OCI-LY7 (cell line): ENCODE measurements around the gene TMEM143. TPM values are rescaled to one million over a fixed set of nuclear protein-coding genes. Genes with fewer than 3 reads are reported as not detected.
A peak's percentile ranks its signal among the peaks of the same experiment; 100 is the strongest.

Experiments
- BruUV-seq: library from RNA; stranded (reverse); fragments of 400-500 nt; replicated peaks from 2 replicates; lab custom pipeline; 2021; lab: Mats Ljungman, UMichigan
- CTCF ChIA-PET: fragments of 300-600 bp; sonication (Branson Sonifier 250); formaldehyde crosslinking; loops from one replicate; lab custom pipeline; 2022; ENCODE audit warnings: antibody characterized with exemption; ENCODE audit not compliant: unreplicated experiment; lab: Charles Lee
- POLR2A ChIA-PET: fragments of 300-600 bp; sonication (Branson Sonifier 250); formaldehyde crosslinking; loops from one replicate; lab custom pipeline; 2022; ENCODE audit warnings: antibody characterized with exemption; lab: Charles Lee
- DNase-seq: peaks from one replicate; pipeline ENCODE4 v3.0.0-alpha.2; 2015; ENCODE audit warnings: low spot score
- H2AFZ ChIP-seq: fragments of 200-600 bp; sonication (generic), shearing (Covaris generic); 2 replicates; pipeline ENCODE4 v1.6.1; 2014; ENCODE audit warnings: mild to moderate bottlenecking, antibody characterized with exemption, low read length, moderate library complexity
- H3K27ac ChIP-seq: fragments of 200-600 bp; sonication (generic); 2 replicates; pipeline ENCODE4 v1.5.1; 2014; ENCODE audit warnings: mixed run types, low read depth, mild to moderate bottlenecking, moderate library complexity, low read length, inconsistent platforms; ENCODE audit not compliant: poor library complexity, severe bottlenecking
- H3K36me3 ChIP-seq: fragments of 200-600 bp; sonication (generic); 2 replicates; pipeline ENCODE4 v1.6.1; 2014; ENCODE audit warnings: mild to moderate bottlenecking, antibody characterized with exemption, low read length, moderate library complexity, mixed read lengths; ENCODE audit not compliant: insufficient read depth
- H3K4me1 ChIP-seq: fragments of 200-600 bp; sonication (generic); 2 replicates; pipeline ENCODE4 v1.5.1; 2014; ENCODE audit warnings: mild to moderate bottlenecking, low read length; ENCODE audit not compliant: insufficient read depth, poor library complexity, severe bottlenecking
- H3K4me2 ChIP-seq: fragments of 200-600 bp; sonication (generic); 2 replicates; pipeline ENCODE4 v1.6.1; 2014; ENCODE audit warnings: mild to moderate bottlenecking, low read length
- H3K4me3 ChIP-seq: fragments of 200-600 bp; sonication (generic); 2 replicates; pipeline ENCODE4 v1.5.1; 2014; ENCODE audit warnings: mild to moderate bottlenecking, low read depth, low read length; ENCODE audit not compliant: poor library complexity, severe bottlenecking
- H3K79me2 ChIP-seq: fragments of 200-600 bp; sonication (generic); 2 replicates; pipeline ENCODE4 v1.6.1; 2016; ENCODE audit warnings: low read depth, mild to moderate bottlenecking, low read length, moderate library complexity, mixed read lengths; ENCODE audit not compliant: insufficient read depth
- H3K9me2 ChIP-seq: fragments of 200-600 bp; sonication (generic); 2 replicates; pipeline ENCODE4 v1.6.1; 2016; ENCODE audit warnings: mild to moderate bottlenecking, low read length, mixed read lengths; ENCODE audit not compliant: insufficient read depth
- H3K9me3 ChIP-seq: fragments of 200-600 bp; sonication (generic); 2 replicates; pipeline ENCODE4 v1.6.1; 2014; ENCODE audit warnings: mild to moderate bottlenecking, mixed run types, low read length, mixed read lengths
- H4K20me1 ChIP-seq: fragments of 200-600 bp; sonication (generic); 2 replicates; pipeline ENCODE4 v1.6.1; 2014; ENCODE audit warnings: mild to moderate bottlenecking, antibody characterized with exemption, low read length, moderate library complexity, mixed read lengths; ENCODE audit not compliant: insufficient read depth
- EZH2phosphoT487 ChIP-seq: fragments of 200-600 bp; sonication (generic); IDR thresholded peaks from 2 replicates; pipeline ENCODE4 v1.6.1; 2018; ENCODE audit warnings: low read depth, borderline replicate concordance, mild to moderate bottlenecking, mixed run types, antibody characterized with exemption, low read length, moderate library complexity, mixed read lengths
- intact Hi-C: fragments of 100-400 bp; cut with micrococcal nuclease; formaldehyde crosslinking; loops from one replicate; pipeline ENCODE4 v1.10.0; 2022; ENCODE audit not compliant: unreplicated experiment
- total RNA-seq, 2 experiments: library from RNA; depleted of rRNA in 1 of 2; stranded (reverse); fragments of >200 nt in 1 of 2; shearing (Covaris generic) in 1 of 2; gene quantifications; 2 replicates each; pipeline ENCODE4 v1.2.3, GENCODE V29; 2014 to 2022
- TF ChIP-seq, protein P1 (sequence below): fragments of 200-600 bp; sonication (generic); conservative IDR thresholded peaks from 2 replicates; pipeline ENCODE4 v1.5.1; 2014; ENCODE audit warnings: mild to moderate bottlenecking, antibody characterized with exemption, low read length, moderate library complexity, mixed read lengths

TMEM143 gene
- total RNA-seq, 2 experiments from 2014 or later = 31.1 to 31.4 TPM

DNA sequence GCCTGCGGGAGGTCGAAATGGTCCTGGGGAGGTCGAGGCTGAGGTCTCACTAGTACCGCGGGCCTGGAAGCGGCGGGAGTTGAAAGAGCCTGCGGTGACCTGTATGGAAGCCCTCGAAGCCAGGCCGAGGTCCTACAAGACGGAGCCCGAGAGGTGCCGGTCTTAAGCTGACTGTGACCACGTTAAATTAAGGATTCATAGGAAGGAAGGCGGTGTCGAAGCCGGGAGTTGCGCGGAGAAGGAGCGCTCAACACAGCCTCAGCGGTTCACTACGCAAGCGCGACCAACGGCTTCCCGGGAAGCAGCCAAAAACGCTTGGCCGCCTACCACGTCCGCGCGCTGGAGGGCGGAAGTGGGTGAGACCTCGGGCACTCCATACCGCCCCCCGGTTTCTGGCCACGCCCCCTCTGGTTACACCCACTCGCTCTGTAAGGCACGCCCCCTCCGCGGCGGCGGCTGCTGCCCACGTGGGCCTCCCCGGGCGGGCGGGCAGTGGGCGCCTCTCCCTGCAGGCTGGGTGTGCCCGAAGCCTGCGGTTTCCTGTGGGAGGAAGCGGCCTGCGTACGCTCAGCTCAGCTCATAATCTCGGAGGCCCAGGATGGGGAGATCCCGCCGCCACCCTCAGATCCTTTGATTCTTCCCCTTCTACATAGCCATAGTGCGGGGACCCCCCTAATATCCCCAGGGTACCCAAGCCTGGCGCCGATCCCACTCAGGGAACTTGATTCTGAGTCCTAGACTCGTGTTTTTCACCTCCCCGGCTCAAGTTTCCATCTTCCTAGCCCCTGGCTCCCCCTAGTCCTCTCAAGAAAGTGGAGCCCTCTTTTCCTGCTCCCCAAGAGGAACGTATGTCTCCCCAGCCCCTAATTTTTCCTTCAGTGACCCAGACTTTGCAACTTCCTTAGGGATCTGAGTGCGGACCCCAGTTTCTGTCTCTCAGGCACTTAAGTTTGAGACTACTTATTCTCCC is 41.8 kb downstream of the TMEM143 start:
- peak overlapping the region; percentile 70 for H3K4me3 ChIP-seq
- CTCF ChIA-PET = interaction anchor here (1.0 to 2.1 kb wide), 3 partner anchors 8 to 12 kb away, joined by 6 to 8 read pairs (median 6); no protein-coding TSS in a partner anchor
- POLR2A ChIA-PET = interaction anchor here (1.2 to 4.4 kb wide), 4 partner anchors 8 to 297 kb away, joined by 3 to 44 read pairs (median 10); partner anchors contain the start of genes RPL18 and SPHK2
- H3K79me2 ChIP-seq = peaks cover 6% of the 10 kb centered on the region; the same call in 1 of the 2 replicates
- H3K36me3 ChIP-seq = no peaks in the 10 kb centered on the region
- no peaks in the 10 kb centered on the region for H3K9me2 ChIP-seq
- H3K9me3 ChIP-seq = no peaks in the 10 kb centered on the region
- intact Hi-C loops = loop anchor here (1.0 to 2.0 kb wide), 2 partner anchors 8 to 77 kb away; no protein-coding TSS in a partner anchor
- peak; percentile 98 for DNase-seq
- peak overlapping the region; percentile 37; the same call in 1 of the 2 replicates for H2AFZ ChIP-seq
- peak overlapping the region; percentile 95 for H3K4me2 ChIP-seq
- TSS peak; percentile 94 for BruUV-seq
- no peaks in the 10 kb centered on the region for H4K20me1 ChIP-seq
- H3K27ac ChIP-seq = peak overlapping the region; percentile 90
- TF ChIP-seq EZH2phosphoT487 = no peak
- TF ChIP-seq, protein P1, sequence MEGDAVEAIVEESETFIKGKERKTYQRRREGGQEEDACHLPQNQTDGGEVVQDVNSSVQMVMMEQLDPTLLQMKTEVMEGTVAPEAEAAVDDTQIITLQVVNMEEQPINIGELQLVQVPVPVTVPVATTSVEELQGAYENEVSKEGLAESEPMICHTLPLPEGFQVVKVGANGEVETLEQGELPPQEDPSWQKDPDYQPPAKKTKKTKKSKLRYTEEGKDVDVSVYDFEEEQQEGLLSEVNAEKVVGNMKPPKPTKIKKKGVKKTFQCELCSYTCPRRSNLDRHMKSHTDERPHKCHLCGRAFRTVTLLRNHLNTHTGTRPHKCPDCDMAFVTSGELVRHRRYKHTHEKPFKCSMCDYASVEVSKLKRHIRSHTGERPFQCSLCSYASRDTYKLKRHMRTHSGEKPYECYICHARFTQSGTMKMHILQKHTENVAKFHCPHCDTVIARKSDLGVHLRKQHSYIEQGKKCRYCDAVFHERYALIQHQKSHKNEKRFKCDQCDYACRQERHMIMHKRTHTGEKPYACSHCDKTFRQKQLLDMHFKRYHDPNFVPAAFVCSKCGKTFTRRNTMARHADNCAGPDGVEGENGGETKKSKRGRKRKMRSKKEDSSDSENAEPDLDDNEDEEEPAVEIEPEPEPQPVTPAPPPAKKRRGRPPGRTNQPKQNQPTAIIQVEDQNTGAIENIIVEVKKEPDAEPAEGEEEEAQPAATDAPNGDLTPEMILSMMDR = no peak
- peaks cover 44% of the 10 kb centered on the region for H3K4me1 ChIP-seq

DNA sequence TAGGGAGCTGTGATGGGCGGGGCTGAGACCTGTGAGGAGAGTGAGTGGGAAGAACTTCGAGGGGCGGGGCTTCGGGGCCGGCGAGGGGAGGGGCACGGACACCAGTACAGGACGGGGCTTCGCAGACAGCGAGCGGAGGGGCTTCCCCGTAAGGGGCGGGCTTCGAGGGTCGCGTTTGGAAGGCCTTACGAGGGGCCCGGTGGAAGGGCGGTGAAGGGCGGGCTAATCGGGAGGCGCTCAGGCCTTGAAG is 42.4 kb downstream of the TMEM143 start:
- peak overlapping the region; percentile 95 for H3K4me2 ChIP-seq
- H3K9me3 ChIP-seq = no peaks in the 10 kb centered on the region
- peaks cover 6% of the 10 kb centered on the region; the same call in 1 of the 2 replicates for H3K79me2 ChIP-seq
- CTCF ChIA-PET = interaction anchor here (0.6 to 2.1 kb wide), 4 partner anchors 9 to 13 kb away, joined by 3 to 8 read pairs (median 6); no protein-coding TSS in a partner anchor
- H3K27ac ChIP-seq = peak overlapping the region; percentile 90
- H3K9me2 ChIP-seq = no peaks in the 10 kb centered on the region
- POLR2A ChIA-PET = interaction anchor here (1.2 to 4.4 kb wide), 4 partner anchors 9 to 298 kb away, joined by 3 to 44 read pairs (median 10); partner anchors contain the start of genes RPL18 and SPHK2
- peak; percentile 97 for DNase-seq
- peaks cover 44% of the 10 kb centered on the region for H3K4me1 ChIP-seq
- intact Hi-C loops = loop anchor here (2.0 kb wide), 1 partner anchor 78 kb away; no protein-coding TSS in a partner anchor
- BruUV-seq = no TSS peak
- no peaks in the 10 kb centered on the region for H4K20me1 ChIP-seq
- H3K36me3 ChIP-seq = no peaks in the 10 kb centered on the region
- H3K4me3 ChIP-seq = peak overlapping the region; percentile 70
- TF ChIP-seq, protein P1 = no peak
- no peak for TF ChIP-seq EZH2phosphoT487
- peak overlapping the region; percentile 37; the same call in 1 of the 2 replicates for H2AFZ ChIP-seq
